Measurements from ENCODE around the gene MSH2. TPM values are rescaled to one million over a fixed set of nuclear protein-coding genes. Genes with fewer than 3 reads are reported as not detected.

The MSH2 gene
- total and polyA plus RNA-seq, 2 of the 13 experiments (the other 11 are each of a cell fraction or from before 2014, with no cell fraction given), result 19.9 to 76.3 TPM

GRCh38 chr2:47402805-47403608 is at the start of gene MSH2 (continued):
- TF ChIP-seq ZNF530 (CRISPR knock-in tag; IDR thresholded peaks at IDR 0.05; ENCODE audit: low read depth) (peak; percentile 66; the same call in 1 of the 2 replicates), NFYC (CRISPR knock-in tag; IDR thresholded peaks at IDR 0.05) (peak; percentile 99), HNF4G (IDR thresholded peaks at IDR 0.05; ENCODE audit: borderline replicate concordance, low read depth, low read length) (no peak), HNF4G (CRISPR knock-in tag; IDR thresholded peaks at IDR 0.05; ENCODE audit: borderline replicate concordance, low read depth) (peak; percentile 36), ZKSCAN1 (IDR thresholded peaks at IDR 0.05; ENCODE audit: low read length) (no peak), ZNF17 (CRISPR knock-in tag; IDR thresholded peaks at IDR 0.05) (no peak), POGZ (CRISPR knock-in tag; IDR thresholded peaks at IDR 0.05) (peak; percentile 90), ZNF556 (CRISPR knock-in tag; IDR thresholded peaks at IDR 0.05; ENCODE audit: borderline replicate concordance) (peak; percentile 97), ZFP37 (CRISPR knock-in tag; IDR thresholded peaks at IDR 0.05; ENCODE audit: borderline replicate concordance) (peak; percentile 95; the same call in 1 of the 2 replicates), ZIK1 (CRISPR knock-in tag; IDR thresholded peaks at IDR 0.05; ENCODE audit: borderline replicate concordance, low read depth) (peak; percentile 95), NKX3-1 (CRISPR knock-in tag; IDR thresholded peaks at IDR 0.05) (peak; percentile 97), IRF9 (CRISPR knock-in tag; IDR thresholded peaks at IDR 0.05; ENCODE audit: borderline replicate concordance) (peak; percentile 99), HMGXB4 (CRISPR knock-in tag; IDR thresholded peaks at IDR 0.05; ENCODE audit: borderline replicate concordance in 1 of 2, low read depth in 1 of 2) (peak in 1 of 2 experiments; percentile 94), THYN1 (CRISPR knock-in tag; IDR thresholded peaks at IDR 0.05; ENCODE audit: borderline replicate concordance, low read depth) (peak; percentile 50; the same call in 1 of the 2 replicates), ZNF335 (CRISPR knock-in tag; IDR thresholded peaks at IDR 0.05) (0 out of 2 replicates have a peak, but pooled peaks have one; percentile 32), ZBTB38 (CRISPR knock-in tag; IDR thresholded peaks at IDR 0.05) (peak; percentile 88), RFX5 (IDR thresholded peaks at IDR 0.05; ENCODE audit: low read depth, low read length) (0 out of 2 replicates have a peak, but pooled peaks have one; percentile 14), IKZF1 (IDR thresholded peaks at IDR 0.05) (no peak), GATAD2A (CRISPR knock-in tag; IDR thresholded peaks at IDR 0.05) (peak; percentile 62), ZNF275 (CRISPR knock-in tag; IDR thresholded peaks at IDR 0.05; ENCODE audit: borderline replicate concordance) (peak; percentile 96; the same call in 1 of the 2 replicates), ATF7-NPFF (CRISPR knock-in tag; IDR thresholded peaks at IDR 0.05; ENCODE audit: low read depth) (peak; percentile 97), ZNF773 (CRISPR knock-in tag; IDR thresholded peaks at IDR 0.05; ENCODE audit: borderline replicate concordance) (no peak; the same call in none of the 2 replicates)
- TF ChIP-seq, protein P1, sequence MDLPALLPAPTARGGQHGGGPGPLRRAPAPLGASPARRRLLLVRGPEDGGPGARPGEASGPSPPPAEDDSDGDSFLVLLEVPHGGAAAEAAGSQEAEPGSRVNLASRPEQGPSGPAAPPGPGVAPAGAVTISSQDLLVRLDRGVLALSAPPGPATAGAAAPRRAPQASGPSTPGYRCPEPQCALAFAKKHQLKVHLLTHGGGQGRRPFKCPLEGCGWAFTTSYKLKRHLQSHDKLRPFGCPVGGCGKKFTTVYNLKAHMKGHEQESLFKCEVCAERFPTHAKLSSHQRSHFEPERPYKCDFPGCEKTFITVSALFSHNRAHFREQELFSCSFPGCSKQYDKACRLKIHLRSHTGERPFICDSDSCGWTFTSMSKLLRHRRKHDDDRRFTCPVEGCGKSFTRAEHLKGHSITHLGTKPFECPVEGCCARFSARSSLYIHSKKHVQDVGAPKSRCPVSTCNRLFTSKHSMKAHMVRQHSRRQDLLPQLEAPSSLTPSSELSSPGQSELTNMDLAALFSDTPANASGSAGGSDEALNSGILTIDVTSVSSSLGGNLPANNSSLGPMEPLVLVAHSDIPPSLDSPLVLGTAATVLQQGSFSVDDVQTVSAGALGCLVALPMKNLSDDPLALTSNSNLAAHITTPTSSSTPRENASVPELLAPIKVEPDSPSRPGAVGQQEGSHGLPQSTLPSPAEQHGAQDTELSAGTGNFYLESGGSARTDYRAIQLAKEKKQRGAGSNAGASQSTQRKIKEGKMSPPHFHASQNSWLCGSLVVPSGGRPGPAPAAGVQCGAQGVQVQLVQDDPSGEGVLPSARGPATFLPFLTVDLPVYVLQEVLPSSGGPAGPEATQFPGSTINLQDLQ (CRISPR knock-in tag; IDR thresholded peaks at IDR 0.05), result peak; percentile 73; the same call in 1 of the 2 replicates
